Activated T-cell treated with anti-CD3 and anti-CD28 coated beads, Interleukin-2, amount 50 U/mL, for 48 hours (primary cell): ENCODE results near the gene RARRES1.

Experiments
- DNase-seq, 2 experiments: peaks; one replicate each; pipeline ENCODE4 v3.0.0-alpha.2; 2020

Gene RARRES1

DNA sequence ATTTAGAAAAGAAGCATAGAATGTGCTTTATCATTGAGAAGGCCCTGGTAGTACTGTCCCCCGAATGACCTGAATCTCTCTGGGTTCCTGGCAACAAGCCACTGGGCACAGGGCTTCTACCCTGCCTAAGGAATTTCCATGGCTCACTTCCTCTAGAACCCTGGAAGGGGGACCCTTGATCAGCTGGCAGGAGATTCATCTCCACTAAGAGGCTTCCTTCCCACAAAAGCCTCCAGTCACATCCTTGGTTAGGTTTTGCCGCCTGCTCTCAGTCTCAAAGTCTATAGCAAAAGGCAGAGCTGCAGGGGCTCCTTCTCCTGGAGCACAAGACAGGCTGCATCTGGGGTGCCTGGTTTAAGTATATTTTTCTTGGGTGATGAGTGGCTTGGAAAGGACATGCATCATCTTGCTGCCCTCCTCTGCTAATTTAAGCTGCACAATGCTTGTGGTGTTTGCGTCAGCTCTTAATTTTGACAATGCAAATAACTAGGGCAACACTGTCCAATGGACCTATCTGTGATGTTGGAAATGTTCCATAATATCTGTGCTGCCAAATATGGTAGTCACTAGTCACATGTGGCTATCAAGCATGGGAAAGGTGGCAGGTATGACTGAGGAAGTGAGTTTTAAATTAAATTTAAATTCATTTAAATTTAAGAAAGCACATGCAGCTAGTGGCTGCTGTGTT is 33.4 kb upstream of the RARRES1 start:
- no peak for DNase-seq

GRCh38 chr3:158763421-158763820 is 31.2 kb upstream of the RARRES1 start:
- no peak for DNase-seq

GRCh38 chr3:158762701-158763100 is 30.4 kb upstream of the RARRES1 start:
- DNase-seq, result no peak

DNA sequence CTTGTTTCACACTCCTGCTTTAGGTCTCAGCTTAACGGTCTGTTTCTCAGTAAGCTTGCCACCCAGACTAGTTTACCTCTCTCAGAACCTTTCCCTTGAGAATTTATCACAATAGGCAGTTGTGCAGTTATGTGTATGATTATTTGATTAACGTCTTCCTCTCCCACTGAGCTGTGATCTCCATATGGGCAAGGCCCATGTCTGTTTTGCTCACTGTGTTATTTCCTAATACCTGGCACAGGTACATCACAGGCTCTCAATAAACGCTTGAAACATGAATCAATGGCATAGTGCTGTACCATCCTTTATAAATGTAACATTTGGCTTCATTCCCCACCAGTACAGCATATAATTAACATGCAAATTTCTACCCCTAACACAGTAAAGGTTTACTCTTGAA is 29.1 kb upstream of the RARRES1 start:
- no peak for DNase-seq

GRCh38 chr3:158755421-158755820 is 23.2 kb upstream of the RARRES1 start:
- DNase-seq, result no peak

DNA sequence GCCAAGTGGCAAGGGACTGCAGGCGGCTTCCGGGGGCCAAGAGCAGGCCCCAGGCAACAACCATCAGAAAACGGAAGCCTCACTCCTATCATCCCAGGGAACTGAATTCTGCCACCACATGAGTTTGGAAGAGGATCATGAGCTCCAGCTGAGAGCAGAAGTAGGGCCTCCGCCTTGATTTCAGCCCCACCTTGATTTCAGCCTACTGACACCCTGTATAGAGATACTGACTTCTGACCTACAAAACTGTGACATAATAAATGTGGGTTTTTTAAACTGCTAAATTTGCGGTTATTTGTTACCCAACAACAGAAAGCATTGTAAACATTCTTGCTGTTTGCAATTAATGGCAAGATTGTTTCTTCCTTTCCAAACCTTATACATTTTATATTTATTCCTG is 21.6 kb upstream of the RARRES1 start:
- DNase-seq, result no peak

DNA sequence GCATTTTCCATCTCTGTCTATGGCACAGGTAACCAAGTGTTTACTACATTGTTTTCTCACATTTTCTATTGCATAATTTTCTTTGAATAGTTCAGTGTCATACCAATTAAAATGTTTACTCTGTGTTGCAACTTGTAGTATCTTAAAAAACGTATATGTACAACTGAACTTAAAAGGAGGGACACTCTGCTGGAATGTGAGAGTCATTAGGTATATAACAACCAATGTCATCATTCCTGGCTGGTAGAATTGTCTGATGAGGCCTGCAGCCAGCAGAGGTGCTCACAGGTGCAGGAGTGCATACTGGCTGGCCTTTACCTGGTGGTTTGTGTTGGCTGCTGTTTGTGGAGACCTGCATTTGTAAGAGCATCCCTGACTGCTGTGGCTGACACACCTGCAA is 19.1 kb upstream of the RARRES1 start:
- DNase-seq, result no peak

GRCh38 chr3:158750016-158750415 is 17.8 kb upstream of the RARRES1 start:
- DNase-seq, result no peak

- DNase-seq, result no peak
These were observed 17.3 kb upstream of the RARRES1 start for GRCh38 chr3:158749526-158749925.

- no peak for DNase-seq
These were observed 16.1 kb upstream of the RARRES1 start for GRCh38 chr3:158748237-158748828.

- DNase-seq, result no peak
These were observed 15.2 kb upstream of the RARRES1 start for GRCh38 chr3:158747417-158747816.

DNA sequence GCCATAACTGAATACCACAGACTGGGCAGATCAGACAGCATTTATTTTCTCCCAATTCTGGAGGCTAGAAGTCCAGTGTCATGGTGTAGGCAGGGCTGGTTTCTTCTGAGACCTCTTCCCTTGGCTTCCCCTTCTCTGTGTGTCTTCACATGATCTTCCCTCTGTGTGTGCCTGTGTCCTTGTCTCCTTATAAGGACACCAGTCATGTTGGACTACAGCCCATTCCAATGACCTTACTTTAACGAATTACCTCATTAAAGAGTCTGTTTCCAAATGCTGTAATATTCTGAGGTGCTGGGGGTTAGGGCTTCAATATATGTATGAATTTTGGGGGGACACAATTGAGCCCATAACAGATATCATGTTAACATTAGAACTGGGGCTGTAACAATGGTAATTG is 13.3 kb upstream of the RARRES1 start:
- DNase-seq, result no peak

DNA sequence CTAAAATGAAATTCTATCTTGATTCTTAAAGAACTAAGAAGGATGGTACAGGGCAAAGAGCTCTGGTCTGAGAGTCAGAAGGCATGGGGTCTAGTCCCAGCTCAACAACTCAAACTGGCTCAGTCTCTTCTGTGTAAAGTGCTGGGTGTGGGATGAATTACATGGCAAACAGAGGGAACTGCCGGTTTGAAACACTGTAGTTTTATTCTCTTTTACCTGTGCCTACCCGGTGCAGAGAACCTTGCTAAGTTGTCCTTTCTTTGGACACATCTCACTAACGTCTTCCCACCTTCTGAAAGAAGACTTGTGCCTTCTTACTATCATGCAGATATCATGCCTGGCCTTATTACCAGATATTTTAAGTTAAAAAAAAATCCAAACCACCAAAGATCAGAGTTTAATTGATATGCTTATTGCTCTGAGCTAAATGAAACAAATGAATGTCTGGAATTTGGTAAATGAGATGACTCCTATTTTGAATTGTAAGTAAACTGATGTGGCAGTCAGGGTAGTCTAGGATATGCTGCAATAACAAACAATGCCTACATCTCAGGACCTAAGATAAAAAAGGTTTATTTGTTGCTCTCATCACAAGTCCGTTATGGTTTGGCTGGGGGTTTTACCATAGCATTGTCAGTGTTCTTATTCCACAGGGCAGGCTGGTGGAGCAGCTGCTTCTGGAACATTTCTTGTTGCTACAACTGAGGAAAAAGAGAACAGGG is 12.5 kb upstream of the RARRES1 start:
- no peak for DNase-seq

DNA sequence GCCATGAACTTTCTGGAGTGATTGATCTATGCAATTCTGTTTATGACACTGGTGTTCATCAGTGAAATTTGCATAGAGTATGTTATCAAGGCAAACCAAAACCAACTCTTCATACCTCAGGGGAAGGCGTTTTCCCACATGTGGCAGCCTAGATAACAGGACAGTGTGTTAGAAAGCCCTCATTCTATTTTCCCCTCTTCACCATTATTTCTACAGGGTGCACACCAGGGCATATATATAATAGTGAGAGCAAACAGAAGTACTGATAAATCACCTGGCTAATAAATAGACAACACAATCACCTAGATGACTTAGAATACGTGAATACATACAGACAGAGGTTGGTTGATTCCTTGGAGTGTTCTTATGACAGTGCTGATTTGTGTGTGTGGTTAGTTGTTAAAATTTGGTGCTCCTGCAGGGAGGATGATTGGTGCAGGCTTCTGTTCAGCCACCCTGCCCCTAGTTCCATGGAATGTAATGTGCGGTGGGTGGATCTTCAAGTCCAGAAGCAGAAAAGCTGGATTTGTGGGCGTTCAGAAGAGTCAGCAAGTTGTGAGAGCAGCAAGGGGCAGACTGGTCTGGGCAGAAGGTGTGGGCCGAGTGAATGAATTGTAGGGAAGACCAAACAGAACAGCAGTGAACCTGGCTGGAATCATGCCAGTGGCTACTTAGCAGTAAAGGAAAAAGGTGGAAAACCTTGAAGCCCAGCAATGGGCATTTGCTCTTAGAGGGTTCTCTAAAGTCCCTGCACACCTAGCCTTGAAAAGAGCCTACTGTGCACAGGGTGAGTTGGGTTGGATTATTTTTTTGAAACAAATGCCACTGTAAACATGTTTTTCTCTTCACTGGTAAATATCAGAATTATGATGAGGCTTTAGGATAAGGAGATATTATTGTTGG is 11.7 kb upstream of the RARRES1 start:
- DNase-seq, result no peak

DNA sequence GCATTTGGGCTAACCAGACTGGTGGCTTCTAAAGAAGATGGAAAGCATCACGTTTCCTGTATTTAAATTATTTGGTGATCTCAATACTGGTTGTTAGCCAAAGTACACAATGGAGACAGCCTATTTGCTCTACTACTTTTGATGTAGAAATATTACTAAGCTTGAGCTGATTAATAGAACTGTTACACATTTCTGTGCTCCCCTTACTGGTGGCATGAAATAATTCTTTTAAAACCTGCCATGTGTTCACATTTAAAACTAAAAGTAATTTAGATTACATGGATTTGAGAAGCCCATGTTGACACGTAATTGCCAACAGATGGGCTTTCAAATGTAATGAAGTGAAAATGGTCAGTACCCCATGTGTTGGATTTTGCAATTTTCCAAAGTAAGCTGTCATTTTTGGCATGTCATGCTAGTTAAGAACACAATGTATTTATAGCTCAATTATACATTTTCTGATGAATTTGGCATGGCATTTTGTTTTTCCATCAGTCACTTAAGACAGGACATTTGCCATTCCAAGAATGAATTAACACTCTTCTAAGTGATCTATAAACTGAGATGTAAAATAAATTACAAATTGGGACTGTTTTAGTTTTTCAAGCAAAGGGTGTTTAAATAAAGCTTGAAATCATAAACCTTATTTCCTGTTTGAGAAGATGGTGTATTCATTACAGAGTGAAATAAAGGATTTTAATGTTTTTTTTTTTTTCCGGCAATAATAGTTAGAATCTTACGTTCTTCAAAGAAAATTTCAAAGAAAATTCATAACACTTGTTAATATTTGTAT is 10.8 kb upstream of the RARRES1 start:
- DNase-seq, result no peak

- no peak for DNase-seq
These were observed 7.4 kb upstream of the RARRES1 start for GRCh38 chr3:158739661-158740060.

DNA sequence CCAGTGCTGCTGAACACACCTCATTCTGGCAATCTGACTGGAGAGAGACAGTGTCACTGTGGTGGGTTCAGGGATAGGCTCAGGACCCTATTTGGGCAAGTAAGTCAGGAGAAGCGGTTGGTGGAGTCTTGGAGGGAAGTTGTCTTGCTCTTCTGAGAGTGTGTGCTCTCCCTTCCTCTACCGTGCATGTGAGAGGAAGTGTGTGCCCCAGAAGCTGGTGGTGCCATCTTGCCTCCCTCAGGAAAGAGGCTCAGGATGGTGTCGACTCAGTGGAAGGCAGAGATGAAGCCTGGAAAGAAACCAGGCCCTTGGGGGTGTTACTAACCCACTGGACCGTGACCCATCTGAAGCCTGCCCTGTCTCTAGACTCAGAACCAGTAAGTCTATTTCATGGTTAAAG is 6.8 kb upstream of the RARRES1 start:
- no peak for DNase-seq

DNA sequence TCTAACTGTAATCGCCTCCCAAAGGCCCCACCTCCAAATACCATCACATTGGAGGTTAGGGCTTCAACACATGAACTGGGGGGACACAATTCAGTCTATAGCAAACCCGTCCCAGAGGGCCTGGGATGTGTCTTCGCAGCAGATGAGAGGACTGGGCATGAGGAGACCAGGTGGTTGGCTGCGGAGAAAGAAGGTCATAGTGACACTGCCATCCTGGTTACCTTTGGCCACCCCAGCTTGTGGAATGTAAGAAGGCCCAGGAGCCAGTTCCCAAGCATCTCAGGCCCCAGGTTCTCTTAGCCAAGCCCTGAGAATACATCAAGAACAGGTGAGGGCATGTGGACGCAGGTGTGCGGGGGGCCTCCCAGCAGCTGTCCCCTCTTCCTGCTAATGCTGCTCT is 6.4 kb upstream of the RARRES1 start:
- DNase-seq, result no peak

DNA sequence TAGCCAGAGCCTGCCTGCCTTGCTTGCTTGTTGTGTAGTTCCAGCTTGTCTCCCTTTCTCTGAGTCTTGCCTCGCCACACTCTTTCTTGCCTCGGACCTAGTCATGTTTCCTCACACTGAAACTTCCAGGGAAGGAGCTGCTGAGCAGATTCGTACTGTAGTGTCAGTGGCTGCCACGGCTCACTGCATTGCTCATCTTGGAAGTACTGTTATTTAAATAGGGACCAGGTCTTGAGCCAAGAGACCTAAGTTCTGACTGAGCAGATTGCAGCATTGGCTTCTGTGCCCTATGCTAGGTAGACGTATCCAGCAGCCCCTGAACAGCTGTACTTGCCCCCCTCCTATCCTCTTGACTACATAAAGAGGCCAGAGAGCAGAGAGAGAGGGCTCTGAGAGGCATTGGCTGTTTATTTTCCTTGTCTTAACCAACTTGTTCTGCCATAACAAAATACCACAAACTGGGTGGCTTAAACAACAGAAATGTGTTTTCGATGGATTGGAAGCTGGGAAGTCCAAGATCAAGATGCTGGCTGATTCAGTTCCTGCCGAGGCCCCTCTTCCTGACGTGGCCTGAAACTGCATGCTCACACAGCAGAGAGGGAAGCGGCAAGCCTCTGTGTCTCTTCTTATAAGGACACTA is 5.8 kb upstream of the RARRES1 start:
- no peak for DNase-seq

- no peak for DNase-seq
These were observed 5.2 kb upstream of the RARRES1 start for GRCh38 chr3:158737410-158737809.

DNA sequence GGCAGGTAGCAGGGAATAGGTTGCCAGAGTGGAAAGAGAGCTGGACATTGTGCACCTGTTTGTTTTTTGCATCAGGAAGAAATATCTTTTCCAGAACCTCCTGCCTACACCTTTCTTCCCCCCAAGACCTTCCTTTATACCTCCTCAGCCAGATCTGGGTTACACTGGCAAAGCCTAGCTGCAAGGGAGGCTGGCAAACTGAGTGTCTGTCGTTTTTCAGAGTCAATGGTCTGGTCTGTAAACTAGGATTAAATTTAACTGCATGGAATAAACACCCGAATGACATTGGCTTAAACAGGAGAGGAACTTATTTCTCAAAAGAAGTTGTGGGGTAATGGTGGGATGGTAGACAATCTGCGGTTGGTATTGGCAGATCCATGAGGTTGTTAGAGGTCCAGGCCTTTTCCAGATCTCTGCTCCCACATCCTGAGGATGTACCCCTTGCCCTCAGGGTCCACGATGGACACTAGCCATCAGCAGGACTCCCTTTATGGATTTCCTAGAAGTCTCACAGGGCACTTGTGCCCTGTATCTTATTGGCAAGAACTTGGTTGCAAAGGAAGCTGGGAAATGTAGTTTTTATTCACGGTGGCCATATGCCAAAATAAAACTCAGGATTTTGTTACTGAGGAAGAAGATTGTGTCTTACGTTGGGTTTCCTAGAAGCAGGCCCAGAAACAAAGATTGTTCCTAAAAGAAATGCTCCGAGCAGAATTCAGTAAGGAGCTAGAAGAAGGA is 3.2 kb upstream of the RARRES1 start:
- no peak for DNase-seq
